Stimulated activated CD4-positive, alpha-beta T cell treated with anti-CD3 and anti-CD28 coated beads, Interleukin-1b, Interleukin-23, amount 100 ng/mL, for 1 hour (primary cell): ENCODE measurements around the gene DCTD.

Source experiments
- DNase-seq, 2 donors: peaks; one replicate each; pipeline ENCODE4 v3.0.0-alpha.2; 2020; ENCODE audit warnings: low read depth in 2 of 2

Gene DCTD

GRCh38 chr4:182873289-182873688 lies 43.9 kb downstream of the DCTD start:
- DNase-seq: no peak

GRCh38 chr4:182872886-182873285 lies 44.3 kb downstream of the DCTD start:
- no peak for DNase-seq

GRCh38 chr4:182871616-182872015 lies 45.6 kb downstream of the DCTD start:
- DNase-seq: no peak

GRCh38 chr4:182869697-182870096 lies 47.5 kb downstream of the DCTD start:
- DNase-seq: no peak

- no peak for DNase-seq
These were observed 50.4 kb downstream of the DCTD start for GRCh38 chr4:182866746-182867145.

GRCh38 chr4:182863501-182863900 lies 53.7 kb downstream of the DCTD start:
- DNase-seq: no peak

GRCh38 chr4:182862921-182863320 lies 54.3 kb downstream of the DCTD start:
- DNase-seq: no peak

GRCh38 chr4:182862141-182862875 lies 54.9 kb downstream of the DCTD start:
- no peak for DNase-seq

- no peak for DNase-seq
These were observed 55.8 kb downstream of the DCTD start for GRCh38 chr4:182861346-182861745.

- no peak for DNase-seq
These were observed 57.5 kb downstream of the DCTD start for GRCh38 chr4:182859730-182860129.

GRCh38 chr4:182858711-182859110 lies 58.5 kb downstream of the DCTD start:
- no peak for DNase-seq

- DNase-seq: no peak
These were observed 60.3 kb downstream of the DCTD start for GRCh38 chr4:182856862-182857261.

- no peak for DNase-seq
These were observed 61.3 kb downstream of the DCTD start for GRCh38 chr4:182855877-182856276.

- no peak for DNase-seq
These were observed 61.9 kb downstream of the DCTD start for GRCh38 chr4:182855312-182855711.

- no peak for DNase-seq
These were observed 62.7 kb downstream of the DCTD start for GRCh38 chr4:182854466-182854865.

- DNase-seq: no peak
These were observed 63.4 kb downstream of the DCTD start for GRCh38 chr4:182853731-182854330.

- no peak for DNase-seq
These were observed 68.5 kb downstream of the DCTD start for GRCh38 chr4:182848685-182849084.

GRCh38 chr4:182847576-182848450 lies 69.4 kb downstream of the DCTD start:
- no peak for DNase-seq

GRCh38 chr4:182846036-182846435 lies 71.2 kb downstream of the DCTD start:
- no peak for DNase-seq

GRCh38 chr4:182845618-182846017 lies 71.6 kb downstream of the DCTD start:
- DNase-seq: no peak

- DNase-seq: no peak
These were observed 73.3 kb downstream of the DCTD start for GRCh38 chr4:182843808-182844325.

GRCh38 chr4:182842759-182843390 lies 74.3 kb downstream of the DCTD start:
- DNase-seq: no peak
